B cell (primary cell): Measurements from ENCODE around the gene ERCC2. TPM values are rescaled to one million over a fixed set of nuclear protein-coding genes. Genes with fewer than 3 reads are reported as not detected.

ENCODE experiments used
- ATAC-seq: fragments of 200-7000 bp; cut with Tn5 transposase; one replicate; pipeline ENCODE4 v1.10.0; 2021; ENCODE audit warnings: low read depth, mild to moderate bottlenecking, moderate number of reproducible peaks, moderate library complexity
- CTCF ChIA-PET: fragments of 350-600 bp; sonication (Branson Sonifier 250); formaldehyde crosslinking; loops from one replicate; lab custom pipeline; 2021; ENCODE audit warnings: antibody characterized with exemption, inconsistent platforms; lab: Charles Lee
- POLR2A ChIA-PET: fragments of 350-600 bp; sonication (Branson Sonifier 250); formaldehyde crosslinking; loops from one replicate; lab custom pipeline; 2021; ENCODE audit warnings: antibody characterized with exemption; lab: Charles Lee
- DNase-seq: peaks from one replicate; pipeline ENCODE4 v3.0.0; 2013
- H2AFZ ChIP-seq: 2 replicates; pipeline ENCODE4 v1.6.1; 2012; ENCODE audit warnings: mild to moderate bottlenecking, low read depth, low read length; ENCODE audit not compliant: insufficient read depth, poor library complexity, severe bottlenecking
- H3K27ac ChIP-seq, 2 donors: 1 replicate in 1 of 2; 2 replicates in 1 of 2; pipeline ENCODE4 v1.5.1; 2012 to 2013; ENCODE audit warnings: low read length in 2 of 2, mild to moderate bottlenecking in 2 of 2, moderate library complexity in 1 of 2
- H3K27me3 ChIP-seq, 4 experiments: fragments of 200-600 bp in 1 of 4; sonication (generic) in 1 of 4; replicated peaks in 1 of 4; 1 replicate in 2 of 4; 2 replicates in 2 of 4; pipeline versions ENCODE4 v1.6.1 to v1.7.0; 2013 to 2016; ENCODE audit warnings: low read length in 3 of 4, mild to moderate bottlenecking in 2 of 4, mixed read lengths in 1 of 4, moderate library complexity in 1 of 4; ENCODE audit not compliant: insufficient read depth in 4 of 4, control insufficient read depth in 3 of 4; ENCODE audit errors: control extremely low read depth in 1 of 4
- H3K36me3 ChIP-seq, 2 experiments: replicated peaks in 1 of 2; 1 replicate in 1 of 2; 2 replicates in 1 of 2; pipeline versions ENCODE4 v1.6.1 to v1.7.1; 2013; ENCODE audit warnings: low read length in 1 of 2; ENCODE audit not compliant: insufficient read depth in 2 of 2, control insufficient read depth in 1 of 2; ENCODE audit errors: control extremely low read depth in 1 of 2, extremely low read depth in 1 of 2
- H3K4me1 ChIP-seq, 2 donors: fragments of 200-600 bp in 1 of 2; sonication (generic) in 1 of 2; 1 replicate in 1 of 2; 2 replicates in 1 of 2; pipeline versions ENCODE4 v1.5.1 to v1.6.1; 2013 to 2017; ENCODE audit warnings: low read length in 2 of 2; ENCODE audit not compliant: control insufficient read depth in 2 of 2, insufficient read depth in 2 of 2
- H3K4me2 ChIP-seq: replicated peaks from 2 replicates; pipeline ENCODE3; 2012; ENCODE audit warnings: mild to moderate bottlenecking, low read depth, low read length; ENCODE audit not compliant: poor library complexity, severe bottlenecking
- H3K4me3 ChIP-seq, 5 experiments: fragments of 200-600 bp in 1 of 5; sonication (generic) in 1 of 5; 1 replicate in 3 of 5; 2 replicates in 2 of 5; pipeline versions ENCODE4 v1.5.1 to v1.7.0; 2011 to 2016; ENCODE audit warnings: low read length in 4 of 5, mild to moderate bottlenecking in 4 of 5, low read depth in 2 of 5, control low read depth in 1 of 5, moderate library complexity in 1 of 5; ENCODE audit not compliant: insufficient read depth in 1 of 5; ENCODE audit errors: control extremely low read depth in 1 of 5, extremely low read depth in 1 of 5
- H3K79me2 ChIP-seq: fragments of 200-600 bp; sonication (generic); one replicate; pipeline ENCODE4 v1.6.0; 2016; ENCODE audit warnings: low read length; ENCODE audit not compliant: control insufficient read depth, insufficient read depth
- H3K9ac ChIP-seq: fragments of 200-600 bp; sonication (generic); 2 replicates; pipeline ENCODE4 v1.6.1; 2017; ENCODE audit warnings: mild to moderate bottlenecking, low read length, moderate library complexity
- H3K9me3 ChIP-seq, 3 donors: one replicate each; pipeline versions ENCODE4 v1.6.1 to v1.7.1; 2013; ENCODE audit warnings: low read length in 2 of 3; ENCODE audit not compliant: control insufficient read depth in 2 of 3, insufficient read depth in 1 of 3; ENCODE audit errors: control extremely low read depth in 1 of 3
- H4K20me1 ChIP-seq: 2 replicates; pipeline ENCODE4 v1.6.0; 2012; ENCODE audit warnings: mild to moderate bottlenecking, low read length; ENCODE audit not compliant: insufficient read depth, control insufficient read depth, poor library complexity, severe bottlenecking
- H3K27ac Mint-ChIP-seq: one replicate; pipeline ENCODE4 v1.8.0; 2021; ENCODE audit warnings: mixed read lengths
- H3K27me3 Mint-ChIP-seq: one replicate; pipeline ENCODE4 v1.8.0; 2021; ENCODE audit warnings: mixed read lengths
- H3K4me1 Mint-ChIP-seq: one replicate; pipeline ENCODE4 v1.8.0; 2021; ENCODE audit warnings: mixed read lengths
- H3K4me3 Mint-ChIP-seq: one replicate; pipeline ENCODE4 v1.8.0; 2021; ENCODE audit warnings: mixed read lengths
- H3K9me3 Mint-ChIP-seq: one replicate; pipeline ENCODE4 v1.8.0; 2022; ENCODE audit warnings: mixed read lengths; ENCODE audit not compliant: insufficient read depth
- EZH2 ChIP-seq: IDR thresholded peaks from 2 replicates; pipeline ENCODE4 v1.6.1; 2012; ENCODE audit warnings: borderline replicate concordance, low read depth, mild to moderate bottlenecking, moderate library complexity, low read length; ENCODE audit not compliant: insufficient read depth, poor library complexity, severe bottlenecking
- WGBS: methylation state at CpG from one replicate; pipeline ENCODE4 v1.1.5; 2013; ENCODE audit warnings: missing lambda C conversion rate; ENCODE audit not compliant: insufficient coverage; 5-methylcytosine and 5-hydroxymethylcytosine counted together
- intact Hi-C: fragments of 100-400 bp; cut with micrococcal nuclease; formaldehyde crosslinking; loops from one replicate; pipeline ENCODE4 v1.10.0; 2022
- polyA plus RNA-seq: library from polyadenylated mRNA; depleted of rRNA; stranded (reverse); fragments of >200 nt; gene quantifications from 2 replicates; pipeline ENCODE4 v1.2.3, GENCODE V29; 2012
- total RNA-seq, 2 donors: library from RNA; stranded (reverse); fragments of 120-200 nt in 1 of 2; gene quantifications; 1 replicate in 1 of 2; 2 replicates in 1 of 2; pipeline versions ENCODE4 v1.2.3 to v1.2.4, GENCODE V29; 2013 to 2022
- TF ChIP-seq, protein P1 (sequence below): fragments of 200-600 bp; IDR thresholded peaks from one replicate; pipeline ENCODE4 v1.8.0; 2022; ENCODE audit warnings: antibody characterized with exemption, mild to moderate bottlenecking

Gene ERCC2
- total and polyA plus RNA-seq, 2 donors (not counting 1 experiment from before 2014, with no cell fraction given) = 20.8 to 26.5 TPM

DNA sequence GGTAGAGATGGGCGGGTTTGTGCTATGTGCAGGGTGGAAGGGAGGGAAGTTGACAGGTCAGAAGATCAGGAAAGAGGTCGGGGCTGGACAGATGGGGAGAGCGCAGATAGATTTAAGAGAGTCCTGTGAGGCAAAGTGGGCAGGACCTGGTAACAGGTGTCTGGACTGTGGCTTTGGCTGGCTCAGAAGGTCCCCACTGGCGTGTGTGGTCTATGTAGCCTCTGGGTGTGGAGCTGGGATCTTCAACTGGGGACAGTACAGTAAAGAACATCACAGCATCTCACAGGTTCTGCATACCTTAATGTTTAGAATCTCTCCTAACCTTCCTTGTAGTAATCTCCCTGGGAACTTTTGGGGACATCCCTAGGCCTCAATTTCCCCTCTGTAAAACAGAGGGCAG, 65.4 kb downstream of the ERCC2 start:
- H3K4me2 ChIP-seq = no peak overlapping the region
- H3K9ac ChIP-seq = no peak overlapping the region
- H3K4me3 ChIP-seq = no peak overlapping the region
- H3K27me3 ChIP-seq = no peaks in the 10 kb centered on the region
- Mint-ChIP-seq H3K9me3 (peaks cover 5% of the 10 kb centered on the region), H3K27ac (no peak overlapping the region), H3K27me3 (no peaks in the 10 kb centered on the region), H3K4me3 (no peak overlapping the region), H3K4me1 (no peaks in the 10 kb centered on the region)
- no peak overlapping the region for H2AFZ ChIP-seq
- intact Hi-C loops = no loop called here
- no peaks in the 10 kb centered on the region for H4K20me1 ChIP-seq
- H3K9me3 ChIP-seq = peaks cover 0 to 29% (median 0%) of the 10 kb centered on the region in 3 donors
- H3K27ac ChIP-seq = no peak overlapping the region
- DNase-seq = no peak
- POLR2A ChIA-PET = no interaction called here
- no peak for ATAC-seq
- no peaks in the 10 kb centered on the region for H3K4me1 ChIP-seq
- no peaks in the 10 kb centered on the region for H3K79me2 ChIP-seq
- 93% methylated on average over 3 of the region's 4 CpGs for WGBS
- H3K36me3 ChIP-seq = no peaks in the 10 kb centered on the region
- TF ChIP-seq, protein P1, sequence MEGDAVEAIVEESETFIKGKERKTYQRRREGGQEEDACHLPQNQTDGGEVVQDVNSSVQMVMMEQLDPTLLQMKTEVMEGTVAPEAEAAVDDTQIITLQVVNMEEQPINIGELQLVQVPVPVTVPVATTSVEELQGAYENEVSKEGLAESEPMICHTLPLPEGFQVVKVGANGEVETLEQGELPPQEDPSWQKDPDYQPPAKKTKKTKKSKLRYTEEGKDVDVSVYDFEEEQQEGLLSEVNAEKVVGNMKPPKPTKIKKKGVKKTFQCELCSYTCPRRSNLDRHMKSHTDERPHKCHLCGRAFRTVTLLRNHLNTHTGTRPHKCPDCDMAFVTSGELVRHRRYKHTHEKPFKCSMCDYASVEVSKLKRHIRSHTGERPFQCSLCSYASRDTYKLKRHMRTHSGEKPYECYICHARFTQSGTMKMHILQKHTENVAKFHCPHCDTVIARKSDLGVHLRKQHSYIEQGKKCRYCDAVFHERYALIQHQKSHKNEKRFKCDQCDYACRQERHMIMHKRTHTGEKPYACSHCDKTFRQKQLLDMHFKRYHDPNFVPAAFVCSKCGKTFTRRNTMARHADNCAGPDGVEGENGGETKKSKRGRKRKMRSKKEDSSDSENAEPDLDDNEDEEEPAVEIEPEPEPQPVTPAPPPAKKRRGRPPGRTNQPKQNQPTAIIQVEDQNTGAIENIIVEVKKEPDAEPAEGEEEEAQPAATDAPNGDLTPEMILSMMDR = no peak
- TF ChIP-seq EZH2 = no peak
- CTCF ChIA-PET = no interaction called here

- intact Hi-C loops = no loop called here
- no peak overlapping the region for H3K27ac Mint-ChIP-seq
- H3K4me1 ChIP-seq = no peaks in the 10 kb centered on the region
Observed at GRCh38 chr19:45304141-45304926, 66.0 kb downstream of the ERCC2 start.

More at GRCh38 chr19:45304141-45304926, 66.0 kb downstream of the ERCC2 start:
- Mint-ChIP-seq H3K4me1 (no peaks in the 10 kb centered on the region), H3K4me3 (no peak overlapping the region), H3K9me3 (peaks cover 5% of the 10 kb centered on the region), H3K27me3 (no peaks in the 10 kb centered on the region)
- 77% methylated on average over 4 of the region's 4 CpGs for WGBS
- TF ChIP-seq EZH2 = no peak
- TF ChIP-seq, protein P1 = no peak
- POLR2A ChIA-PET = no interaction called here
- Histone ChIP-seq H3K27me3 (no peaks in the 10 kb centered on the region), H3K9me3 (peaks cover 0 to 29% (median 0%) of the 10 kb centered on the region in 3 donors), H3K27ac (no peak overlapping the region), H2AFZ (no peak overlapping the region), H3K4me3 (no peak overlapping the region), H3K79me2 (no peaks in the 10 kb centered on the region), H3K4me2 (no peak overlapping the region), H3K9ac (no peak overlapping the region), H4K20me1 (no peaks in the 10 kb centered on the region), H3K36me3 (no peaks in the 10 kb centered on the region)
- ATAC-seq = no peak
- no peak for DNase-seq
- CTCF ChIA-PET = no interaction called here
